Neural cell (in vitro differentiated cells): Measurements from ENCODE around the gene SLC34A1.

ENCODE experiments used
- CTCF ChIP-seq: fragments of 450-650 bp; IDR thresholded peaks from 2 replicates; pipeline ENCODE4 v1.5.1; 2014; ENCODE audit warnings: antibody characterized with exemption, mild to moderate bottlenecking, moderate library complexity; ENCODE audit not compliant: poor library complexity, severe bottlenecking
- EP300 ChIP-seq: fragments of 450-650 bp; conservative IDR thresholded peaks from 2 replicates; pipeline ENCODE4 v1.6.1; 2014; ENCODE audit warnings: antibody characterized with exemption, mild to moderate bottlenecking, moderate library complexity; ENCODE audit not compliant: poor library complexity, severe bottlenecking
- EZH2 ChIP-seq: fragments of 200-600, 300-800 bp; shearing (Covaris generic), sonication (generic); IDR thresholded peaks from 2 replicates; pipeline ENCODE4 v1.6.1; 2014; ENCODE audit warnings: antibody characterized with exemption, low read length, borderline replicate concordance, mild to moderate bottlenecking; ENCODE audit not compliant: insufficient read depth, poor library complexity, severe bottlenecking
- MXI1 ChIP-seq: fragments of 450-650 bp; conservative IDR thresholded peaks from 2 replicates; pipeline ENCODE4 v1.6.1; 2014; ENCODE audit warnings: antibody characterized with exemption, mild to moderate bottlenecking; ENCODE audit not compliant: poor library complexity, severe bottlenecking
- POLR2AphosphoS5 ChIP-seq: IDR thresholded peaks from 2 replicates; pipeline ENCODE4 v1.6.1; 2012
- RAD21 ChIP-seq: fragments of 450-650 bp; conservative IDR thresholded peaks from 2 replicates; pipeline ENCODE4 v1.6.1; 2014; ENCODE audit warnings: antibody characterized with exemption, mild to moderate bottlenecking, moderate library complexity
- REST ChIP-seq: IDR thresholded peaks from 2 replicates; pipeline ENCODE4 v1.6.1; 2012; ENCODE audit warnings: borderline replicate concordance
- SMC3 ChIP-seq: fragments of 450-650 bp; conservative IDR thresholded peaks from 2 replicates; pipeline ENCODE4 v1.6.1; 2014; ENCODE audit warnings: antibody characterized with exemption, mild to moderate bottlenecking, moderate library complexity; ENCODE audit not compliant: poor library complexity
- TAF1 ChIP-seq: IDR thresholded peaks from 2 replicates; pipeline ENCODE4 v1.6.1; 2012; ENCODE audit warnings: low read depth

- TF ChIP-seq CTCF (no peak), EP300 (no peak), SMC3 (no peak), REST (no peak), EZH2 (no peak), TAF1 (no peak), POLR2AphosphoS5 (no peak), MXI1 (no peak), RAD21 (no peak)
Measured at GRCh38 chr5:177358370-177358819, 25.8 kb upstream of the SLC34A1 start.
